Epithelial cell of esophagus (primary cell): Measurements from ENCODE around the gene SUB1.

Experiments
- DNase-seq: peaks from one replicate; pipeline ENCODE4 v3.0.0; 2010; ENCODE audit warnings: low read depth
- H3K4me3 ChIP-seq: 2 replicates; pipeline ENCODE4 v1.5.1; 2011; ENCODE audit warnings: mild to moderate bottlenecking, low read length, control low read depth
- TF ChIP-seq, protein P1 (sequence below): IDR thresholded peaks from 2 replicates; pipeline ENCODE4 v1.5.1; 2011; ENCODE audit warnings: low read depth, mild to moderate bottlenecking, low read length, control low read depth, inconsistent platforms; ENCODE audit not compliant: insufficient read depth; ENCODE audit errors: missing control alignments

The SUB1 gene

DNA sequence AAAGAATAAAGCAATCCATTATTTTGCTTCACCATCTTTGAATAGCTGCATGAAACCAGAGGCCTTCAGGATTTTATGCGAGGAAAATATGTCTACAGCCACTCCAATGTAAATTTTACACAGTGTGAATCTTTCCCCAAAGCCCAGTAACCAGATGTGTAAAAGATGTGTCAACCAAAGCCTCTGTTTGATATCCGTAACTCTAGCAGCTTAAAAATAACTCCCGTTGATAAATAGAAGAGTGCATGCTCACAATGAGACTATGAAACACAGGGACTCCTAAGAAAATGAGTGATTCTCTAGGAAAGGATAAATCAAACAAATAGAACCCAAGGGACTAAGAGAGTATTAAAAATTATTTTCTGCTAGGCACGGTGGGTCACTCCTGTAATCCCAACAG is 65.7 kb downstream of the SUB1 start:
- TF ChIP-seq, protein P1, sequence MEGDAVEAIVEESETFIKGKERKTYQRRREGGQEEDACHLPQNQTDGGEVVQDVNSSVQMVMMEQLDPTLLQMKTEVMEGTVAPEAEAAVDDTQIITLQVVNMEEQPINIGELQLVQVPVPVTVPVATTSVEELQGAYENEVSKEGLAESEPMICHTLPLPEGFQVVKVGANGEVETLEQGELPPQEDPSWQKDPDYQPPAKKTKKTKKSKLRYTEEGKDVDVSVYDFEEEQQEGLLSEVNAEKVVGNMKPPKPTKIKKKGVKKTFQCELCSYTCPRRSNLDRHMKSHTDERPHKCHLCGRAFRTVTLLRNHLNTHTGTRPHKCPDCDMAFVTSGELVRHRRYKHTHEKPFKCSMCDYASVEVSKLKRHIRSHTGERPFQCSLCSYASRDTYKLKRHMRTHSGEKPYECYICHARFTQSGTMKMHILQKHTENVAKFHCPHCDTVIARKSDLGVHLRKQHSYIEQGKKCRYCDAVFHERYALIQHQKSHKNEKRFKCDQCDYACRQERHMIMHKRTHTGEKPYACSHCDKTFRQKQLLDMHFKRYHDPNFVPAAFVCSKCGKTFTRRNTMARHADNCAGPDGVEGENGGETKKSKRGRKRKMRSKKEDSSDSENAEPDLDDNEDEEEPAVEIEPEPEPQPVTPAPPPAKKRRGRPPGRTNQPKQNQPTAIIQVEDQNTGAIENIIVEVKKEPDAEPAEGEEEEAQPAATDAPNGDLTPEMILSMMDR = no peak
- H3K4me3 ChIP-seq = no peak overlapping the region
- DNase-seq = no peak

DNA sequence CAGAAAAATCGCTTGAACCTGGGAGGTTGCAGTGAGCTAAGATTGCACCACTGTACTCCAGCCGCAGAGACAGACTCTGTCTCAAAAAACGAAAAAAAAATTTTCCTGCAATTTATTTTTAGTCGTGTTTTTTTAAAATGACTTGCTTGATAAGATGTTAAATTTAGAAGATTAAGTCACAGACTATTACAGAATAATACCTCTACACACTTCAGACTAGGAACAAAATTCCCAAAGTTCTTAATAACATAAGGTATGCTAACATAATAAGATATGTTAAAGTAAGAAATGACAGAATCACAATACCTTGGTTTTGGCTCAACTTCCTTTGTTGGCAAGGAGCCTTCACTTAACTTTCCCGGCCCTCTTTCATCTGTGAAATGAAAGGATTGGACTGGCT is 66.3 kb downstream of the SUB1 start:
- no peak for DNase-seq
- no peak overlapping the region for H3K4me3 ChIP-seq
- TF ChIP-seq, protein P1 = no peak
